Measurements from ENCODE around the gene TCF7L2. TPM values are rescaled to one million over a fixed set of nuclear protein-coding genes. Genes with fewer than 3 reads are reported as not detected.

Gene TCF7L2
- total RNA-seq, 2 experiments from 2014 or later: 1.3 to 8.5 TPM

GRCh38 chr10:113060201-113061053 lies 110.4 kb downstream of the TCF7L2 start:
- no TSS peak for BruUV-seq (replicated peaks)
- no peak for DNase-seq (ENCODE audit: low spot score)

GRCh38 chr10:113061054-113061430 lies 111.0 kb downstream of the TCF7L2 start:
- Histone ChIP-seq H3K36me3 (ENCODE audit: insufficient read depth, low read length) (no peaks in the 10 kb centered on the region), H3K79me2 (ENCODE audit: insufficient read depth, low read depth, low read length) (no peaks in the 10 kb centered on the region), H3K4me3 (ENCODE audit: low read depth, low read length, poor library complexity, severe bottlenecking) (no peak overlapping the region), H3K4me2 (ENCODE audit: low read length) (no peak overlapping the region), H3K9me2 (ENCODE audit: insufficient read depth, low read length) (no peaks in the 10 kb centered on the region), H3K27ac (ENCODE audit: low read depth, low read length, poor library complexity, severe bottlenecking) (no peak overlapping the region), H4K20me1 (ENCODE audit: insufficient read depth, low read length) (no peaks in the 10 kb centered on the region), H3K9me3 (ENCODE audit: low read length) (no peaks in the 10 kb centered on the region), H3K4me1 (ENCODE audit: insufficient read depth, low read length, poor library complexity, severe bottlenecking) (no peaks in the 10 kb centered on the region), H2AFZ (ENCODE audit: low read length) (no peak overlapping the region)
- CTCF ChIA-PET (ENCODE audit: unreplicated experiment): no interaction called here
- BruUV-seq (replicated peaks): no TSS peak
- no peak for DNase-seq (ENCODE audit: low spot score)
- TF ChIP-seq CTCF (conservative IDR thresholded peaks at IDR 0.05; ENCODE audit: low read length) (no peak), EZH2phosphoT487 (IDR thresholded peaks at IDR 0.05; ENCODE audit: borderline replicate concordance, low read depth, low read length) (no peak)
- intact Hi-C loops (cut with micrococcal nuclease; ENCODE audit: unreplicated experiment): no loop called here
- POLR2A ChIA-PET: interaction anchor here (1.3 kb wide), 1 partner anchor 10 kb away, joined by 4 read pairs; no protein-coding TSS in a partner anchor

More at GRCh38 chr10:113060201-113061053, 110.4 kb downstream of the TCF7L2 start:
- H3K27ac ChIP-seq (ENCODE audit: low read depth, low read length, poor library complexity, severe bottlenecking): no peak overlapping the region
- no peak for TF ChIP-seq EZH2phosphoT487 (IDR thresholded peaks at IDR 0.05; ENCODE audit: borderline replicate concordance, low read depth, low read length)
- no peak for TF ChIP-seq CTCF (conservative IDR thresholded peaks at IDR 0.05; ENCODE audit: low read length)
- no peaks in the 10 kb centered on the region for H3K4me1 ChIP-seq (ENCODE audit: insufficient read depth, low read length, poor library complexity, severe bottlenecking)
- no peaks in the 10 kb centered on the region for H4K20me1 ChIP-seq (ENCODE audit: insufficient read depth, low read length)
- peak overlapping the region; percentile 12; the same call in 1 of the 2 replicates for H3K4me2 ChIP-seq (ENCODE audit: low read length)
- H3K4me3 ChIP-seq (ENCODE audit: low read depth, low read length, poor library complexity, severe bottlenecking): no peak overlapping the region
- POLR2A ChIA-PET: interaction anchor here (0.7 to 1.3 kb wide), 2 partner anchors 11 to 94 kb away, joined by 3 to 4 read pairs; no protein-coding TSS in a partner anchor
- H2AFZ ChIP-seq (ENCODE audit: low read length): no peak overlapping the region
- H3K9me3 ChIP-seq (ENCODE audit: low read length): no peaks in the 10 kb centered on the region
- H3K79me2 ChIP-seq (ENCODE audit: insufficient read depth, low read depth, low read length): no peaks in the 10 kb centered on the region
- CTCF ChIA-PET (ENCODE audit: unreplicated experiment): no interaction called here
- intact Hi-C loops (cut with micrococcal nuclease; ENCODE audit: unreplicated experiment): no loop called here
- no peaks in the 10 kb centered on the region for H3K9me2 ChIP-seq (ENCODE audit: insufficient read depth, low read length)
- H3K36me3 ChIP-seq (ENCODE audit: insufficient read depth, low read length): no peaks in the 10 kb centered on the region

GRCh38 chr10:113061557-113061956 lies 111.5 kb downstream of the TCF7L2 start:
- DNase-seq (ENCODE audit: low spot score): no peak
- Histone ChIP-seq H3K9me3 (ENCODE audit: low read length) (no peaks in the 10 kb centered on the region), H3K4me2 (ENCODE audit: low read length) (no peak overlapping the region), H3K4me1 (ENCODE audit: insufficient read depth, low read length, poor library complexity, severe bottlenecking) (no peaks in the 10 kb centered on the region), H3K9me2 (ENCODE audit: insufficient read depth, low read length) (no peaks in the 10 kb centered on the region), H3K4me3 (ENCODE audit: low read depth, low read length, poor library complexity, severe bottlenecking) (no peak overlapping the region), H3K27ac (ENCODE audit: low read depth, low read length, poor library complexity, severe bottlenecking) (no peak overlapping the region), H3K79me2 (ENCODE audit: insufficient read depth, low read depth, low read length) (no peaks in the 10 kb centered on the region), H3K36me3 (ENCODE audit: insufficient read depth, low read length) (no peaks in the 10 kb centered on the region), H4K20me1 (ENCODE audit: insufficient read depth, low read length) (no peaks in the 10 kb centered on the region), H2AFZ (ENCODE audit: low read length) (no peak overlapping the region)
- CTCF ChIA-PET (ENCODE audit: unreplicated experiment): no interaction called here
- POLR2A ChIA-PET: no interaction called here
- TF ChIP-seq EZH2phosphoT487 (IDR thresholded peaks at IDR 0.05; ENCODE audit: borderline replicate concordance, low read depth, low read length): no peak
- TF ChIP-seq CTCF (conservative IDR thresholded peaks at IDR 0.05; ENCODE audit: low read length): no peak
- intact Hi-C loops (cut with micrococcal nuclease; ENCODE audit: unreplicated experiment): no loop called here
- BruUV-seq (replicated peaks): no TSS peak
